Stimulated activated CD8-positive, alpha-beta memory T cell treated with anti-CD3 and anti-CD28 coated beads, Interleukin-15, amount 100 ng/mL, for 1 hour (primary cell): ENCODE results near the gene MVK.

Experiments used
- DNase-seq: peaks from one replicate; pipeline ENCODE4 v3.0.0-alpha.2; 2020; ENCODE audit warnings: low read depth

Gene MVK

DNA sequence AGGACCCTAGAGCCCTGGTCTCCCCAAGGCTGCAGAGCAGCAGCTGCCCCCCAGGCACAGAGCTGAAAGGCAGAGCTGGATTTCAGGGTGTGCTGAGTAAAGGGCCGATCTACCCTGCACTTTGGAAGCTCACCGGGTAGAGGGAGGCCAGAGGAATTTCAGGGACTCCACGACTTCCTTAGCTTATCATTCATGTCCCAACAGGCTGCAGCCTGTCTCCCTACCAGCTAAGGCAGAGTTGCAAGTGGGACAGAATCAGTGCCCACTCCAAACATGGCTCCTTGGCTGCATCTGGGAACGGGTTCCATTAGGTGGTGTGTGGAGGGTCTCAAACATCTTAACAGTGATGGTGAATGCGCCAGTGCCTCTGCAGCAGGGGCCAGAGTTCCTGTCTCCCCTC lies 27.8 kb upstream of the MVK start:
- no peak for DNase-seq

DNA sequence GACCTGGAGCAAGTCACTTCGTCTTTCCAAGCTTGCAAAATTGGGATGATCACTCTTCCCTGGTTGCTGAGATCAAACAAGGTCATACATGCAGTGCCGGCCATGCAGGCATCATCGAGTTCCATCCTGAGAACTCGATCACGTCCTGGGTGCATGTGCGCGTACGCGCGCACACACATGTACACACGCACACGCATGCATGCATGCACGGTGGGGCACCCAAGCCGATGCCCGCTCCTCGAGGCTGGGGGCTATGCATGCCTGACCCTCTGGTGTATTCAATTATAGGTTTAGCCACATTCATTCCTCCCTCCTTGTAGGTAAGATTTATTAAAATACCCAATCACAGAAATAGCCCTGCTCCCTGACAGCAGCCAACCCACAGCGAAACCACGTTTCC lies 26.3 kb upstream of the MVK start:
- no peak for DNase-seq

DNA sequence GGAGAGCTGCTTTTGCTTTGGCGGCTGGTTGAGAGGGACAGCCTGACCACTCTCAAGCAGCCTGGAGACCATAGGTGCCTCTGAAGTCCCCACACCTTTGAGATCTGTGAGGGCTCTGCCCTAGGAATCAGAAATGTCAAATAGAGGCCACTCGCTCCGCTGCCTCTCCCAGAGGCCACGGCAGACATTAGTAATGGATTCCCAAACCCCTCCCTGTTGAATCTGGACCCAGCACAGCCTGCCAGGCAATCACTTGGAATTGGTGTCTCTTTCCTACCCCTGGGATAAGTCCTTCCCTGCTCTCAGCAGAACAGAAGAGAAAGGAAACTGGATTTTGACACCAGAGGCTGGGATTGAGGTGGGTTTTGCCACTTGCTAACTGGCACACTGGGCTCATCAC lies 25.3 kb upstream of the MVK start:
- no peak for DNase-seq

DNA sequence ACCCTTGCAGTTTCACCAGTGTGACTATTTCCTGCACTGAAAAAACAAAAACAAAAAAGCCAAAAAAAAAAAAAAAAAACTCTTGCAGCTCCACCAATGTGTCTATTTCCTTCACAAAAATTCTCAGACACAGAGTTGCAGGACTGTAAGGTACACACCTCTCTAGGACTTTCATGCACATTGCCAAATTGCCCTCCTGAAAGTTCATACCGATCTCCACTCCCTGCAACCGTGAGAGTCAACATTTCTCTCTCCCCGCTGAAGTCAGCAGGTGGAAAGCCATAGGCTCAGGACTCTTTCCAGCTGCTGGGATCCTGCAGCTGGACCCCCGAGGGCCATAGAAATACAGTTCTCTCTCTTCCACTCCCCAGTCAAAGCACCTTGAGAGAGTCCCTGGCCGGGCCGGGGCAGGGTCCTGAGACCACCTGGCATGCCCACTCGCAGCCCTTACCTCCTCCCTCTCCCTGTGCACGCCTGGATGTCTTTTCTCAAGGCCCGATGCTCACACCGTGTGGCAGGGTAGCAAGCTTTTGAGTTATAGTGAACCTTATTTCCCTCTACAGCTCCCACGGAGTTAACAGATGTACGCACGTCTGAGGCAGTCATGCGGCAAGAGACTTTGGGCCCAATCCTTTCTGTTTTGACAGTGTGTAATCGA lies 23.9 kb upstream of the MVK start:
- DNase-seq, result no peak

DNA sequence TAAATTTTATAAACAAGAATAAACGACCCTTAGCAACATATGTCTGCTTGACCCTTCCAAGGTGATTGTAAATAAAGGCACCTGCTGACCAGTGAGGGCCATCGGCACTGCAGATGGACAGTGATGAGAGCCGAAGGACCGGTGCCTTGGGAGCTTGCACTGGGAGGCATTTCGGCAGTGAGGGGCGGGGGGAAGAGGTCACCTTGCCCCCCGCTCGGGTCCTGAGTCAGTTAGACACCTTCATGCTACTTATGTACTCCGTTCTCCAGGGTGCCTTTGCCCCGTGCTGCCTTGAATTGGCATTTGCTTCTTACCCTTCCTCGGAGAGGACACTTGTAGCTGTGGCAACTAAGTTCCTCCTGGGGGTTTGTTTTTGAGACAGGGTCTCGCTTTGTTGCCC lies 23.3 kb upstream of the MVK start:
- DNase-seq, result no peak

DNA sequence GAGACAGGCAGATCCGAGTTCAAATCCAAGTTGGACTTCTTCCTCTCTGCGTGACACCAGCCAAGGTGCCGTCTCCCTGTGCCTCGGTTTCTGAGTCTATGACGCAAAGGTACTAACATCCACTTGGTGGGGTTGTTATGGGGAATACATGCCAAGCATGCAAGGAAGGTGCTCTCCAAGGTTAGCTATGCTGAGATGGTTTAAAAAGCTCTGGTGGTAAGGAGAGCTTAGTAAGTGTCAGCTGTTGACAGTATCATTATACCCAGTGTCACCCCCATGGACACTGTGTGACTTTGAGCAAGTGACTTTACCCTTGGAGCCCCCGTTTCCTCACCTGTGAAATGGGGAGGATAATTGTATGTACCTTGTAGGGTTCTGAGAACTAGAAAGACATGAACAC lies 22.5 kb upstream of the MVK start:
- no peak for DNase-seq

DNA sequence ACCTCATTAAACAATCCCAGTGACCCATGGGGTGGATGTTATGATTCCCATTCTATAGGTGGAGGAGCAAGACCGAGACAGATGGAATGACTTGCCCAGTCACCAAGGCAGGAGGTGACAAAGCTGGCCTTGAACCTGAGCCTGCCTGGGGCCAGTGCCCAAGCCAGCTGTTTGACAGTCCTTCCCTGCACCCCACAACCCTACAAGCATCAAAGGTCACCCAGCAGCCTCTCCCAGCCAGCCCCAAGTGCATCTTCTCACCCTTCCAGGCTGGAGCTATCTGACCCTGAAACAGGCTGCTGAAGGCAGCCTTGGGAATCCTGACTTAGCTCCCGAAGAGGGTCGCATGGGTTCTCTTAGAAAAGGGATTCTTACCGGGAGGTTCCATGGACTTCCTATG lies 20.6 kb upstream of the MVK start:
- DNase-seq, result no peak

DNA sequence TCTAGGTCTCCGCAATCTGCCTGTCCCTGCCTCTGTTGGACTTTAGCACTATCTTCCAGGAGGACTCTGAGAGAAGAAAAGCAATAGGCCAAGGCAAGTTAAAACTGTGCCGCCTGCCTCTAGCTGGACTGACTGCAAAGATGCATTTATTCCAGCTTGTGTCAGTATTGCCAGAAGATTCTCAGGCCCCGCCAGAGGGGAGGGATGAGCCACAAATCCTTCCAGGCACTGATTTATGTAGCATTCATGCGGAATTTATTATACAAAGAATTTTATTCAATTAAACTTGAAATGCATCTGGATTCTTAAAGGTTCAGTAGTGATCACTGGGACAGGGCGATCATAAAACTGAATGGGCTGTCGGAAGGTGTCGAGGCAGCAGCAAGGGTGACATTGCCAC lies 20.1 kb upstream of the MVK start:
- DNase-seq, result no peak

DNA sequence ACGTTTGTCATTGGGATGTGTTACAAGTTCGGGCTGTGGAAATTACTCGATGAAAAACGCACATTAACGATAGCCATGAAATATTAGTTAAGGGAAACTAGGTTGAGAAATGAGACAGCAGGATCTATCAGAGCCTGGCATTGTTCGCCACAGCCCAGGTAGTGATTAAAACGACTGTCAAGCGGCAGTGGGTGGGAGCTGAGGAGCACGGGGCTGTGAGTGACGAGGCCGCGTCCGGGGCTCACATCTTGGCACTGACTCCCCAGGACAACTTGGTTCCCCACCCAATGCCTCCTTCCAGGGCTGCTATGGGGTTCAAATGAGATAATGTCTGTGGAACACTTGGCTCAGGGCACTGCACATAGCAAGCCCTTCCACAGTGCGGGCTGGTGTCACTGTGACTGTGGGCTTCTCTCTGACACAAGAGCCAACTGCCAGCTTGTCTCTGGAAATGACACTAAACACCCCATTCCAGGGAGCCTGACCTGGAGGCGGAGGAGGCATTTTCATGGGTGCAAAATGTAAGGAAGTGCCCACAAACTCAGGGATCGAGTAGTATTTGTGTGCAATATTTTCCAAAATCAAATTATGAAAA lies 19.6 kb upstream of the MVK start:
- DNase-seq, result no peak

DNA sequence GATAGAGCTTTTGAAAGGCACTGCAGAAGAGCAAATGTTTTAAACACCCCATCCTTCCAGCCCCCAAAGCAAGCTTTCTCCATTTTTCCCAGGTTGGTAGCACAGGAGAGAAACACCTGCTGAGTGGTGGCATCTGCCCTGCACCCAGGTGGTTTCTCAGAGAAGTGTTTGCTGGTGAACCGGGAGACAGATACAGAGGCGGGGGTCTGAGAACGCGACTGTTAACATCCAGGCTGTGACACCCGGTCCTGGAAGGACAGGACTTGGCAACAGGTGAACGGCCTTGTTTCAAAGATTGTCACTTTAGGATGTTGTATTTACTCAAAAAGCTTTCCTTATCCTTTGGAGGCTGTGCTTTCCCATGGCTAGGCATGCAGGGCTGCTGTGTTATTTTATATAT lies 18.8 kb upstream of the MVK start:
- DNase-seq, result no peak

DNA sequence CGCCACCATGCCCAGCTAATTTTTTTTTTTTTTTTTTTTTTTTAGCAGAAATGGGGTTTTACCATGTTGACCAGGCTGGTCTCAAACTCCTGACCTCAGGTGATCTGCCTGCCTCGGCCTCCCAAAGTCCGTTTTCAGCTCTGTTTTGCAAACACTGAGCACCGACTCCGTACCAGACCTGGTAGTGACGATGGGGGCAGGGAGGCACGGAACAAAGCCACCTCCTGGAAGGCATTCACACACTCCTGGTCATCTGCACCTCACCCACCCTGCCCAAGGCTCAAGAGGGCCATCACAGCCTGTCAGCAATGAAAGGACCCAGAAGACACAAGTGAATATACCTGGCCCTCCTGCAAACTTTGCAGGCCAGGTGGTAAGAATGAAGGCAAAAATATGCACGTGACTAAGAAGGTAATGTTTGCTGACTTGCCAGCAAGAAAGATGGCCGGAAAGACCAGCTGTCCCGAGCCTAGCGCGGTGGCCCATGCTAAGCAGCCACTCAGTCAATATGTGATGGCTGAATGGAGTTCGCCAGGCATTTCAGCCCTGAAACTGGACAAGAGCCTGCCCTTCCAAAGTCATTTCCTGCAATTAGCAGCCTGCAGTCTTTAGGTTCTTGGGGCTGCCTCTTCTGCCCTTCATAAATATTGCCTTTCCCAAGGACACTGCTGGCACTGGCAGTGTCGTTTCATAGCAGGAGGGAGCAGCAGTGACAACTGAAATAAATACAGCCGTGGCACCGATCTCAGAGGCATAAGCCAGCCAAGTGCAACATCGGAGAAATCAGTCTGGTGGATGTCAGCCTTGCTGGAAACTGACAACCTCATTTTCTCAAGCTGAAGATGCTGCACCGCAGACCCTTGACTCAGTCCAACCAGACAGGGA lies 17.9 kb upstream of the MVK start:
- DNase-seq, result no peak

DNA sequence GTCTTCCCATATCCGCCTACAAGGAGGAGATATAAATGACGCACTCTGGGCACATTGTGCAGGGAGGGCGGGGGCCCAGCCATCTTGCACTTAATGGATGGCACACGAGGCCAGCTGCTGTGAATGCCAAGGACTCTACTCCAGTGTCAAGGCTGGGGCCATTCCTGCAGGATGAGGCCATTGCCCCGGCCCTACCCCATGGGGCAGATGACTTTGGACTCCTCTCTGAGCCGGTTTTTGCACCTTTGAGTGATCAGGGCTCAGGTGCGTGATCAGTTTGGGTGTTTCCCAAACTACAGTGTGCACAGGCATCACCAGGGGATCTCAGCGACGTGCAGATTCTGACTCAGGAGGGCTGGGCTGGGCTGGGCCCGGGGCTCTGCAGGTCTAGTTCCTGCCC lies 16.4 kb upstream of the MVK start:
- no peak for DNase-seq

DNA sequence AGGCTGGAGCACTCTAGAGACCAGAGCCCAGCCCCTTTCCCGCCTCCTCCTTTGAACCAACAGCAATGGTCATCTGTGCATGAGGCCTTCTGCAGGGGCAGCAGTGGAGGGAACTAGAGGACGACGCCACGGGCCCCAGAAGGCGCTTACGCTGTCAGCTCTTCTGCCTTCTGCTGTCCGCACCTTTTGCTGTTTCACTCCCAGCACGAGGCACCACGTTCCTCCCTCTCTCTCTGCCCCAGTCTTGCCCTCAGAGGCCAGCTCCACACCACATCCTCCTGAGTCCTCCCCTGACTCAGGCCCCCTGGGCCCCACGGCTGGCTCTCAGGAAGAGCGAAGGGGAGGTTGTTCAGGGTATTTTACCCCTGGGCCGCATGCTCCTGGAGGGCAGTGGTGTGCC lies 15.8 kb upstream of the MVK start:
- no peak for DNase-seq

DNA sequence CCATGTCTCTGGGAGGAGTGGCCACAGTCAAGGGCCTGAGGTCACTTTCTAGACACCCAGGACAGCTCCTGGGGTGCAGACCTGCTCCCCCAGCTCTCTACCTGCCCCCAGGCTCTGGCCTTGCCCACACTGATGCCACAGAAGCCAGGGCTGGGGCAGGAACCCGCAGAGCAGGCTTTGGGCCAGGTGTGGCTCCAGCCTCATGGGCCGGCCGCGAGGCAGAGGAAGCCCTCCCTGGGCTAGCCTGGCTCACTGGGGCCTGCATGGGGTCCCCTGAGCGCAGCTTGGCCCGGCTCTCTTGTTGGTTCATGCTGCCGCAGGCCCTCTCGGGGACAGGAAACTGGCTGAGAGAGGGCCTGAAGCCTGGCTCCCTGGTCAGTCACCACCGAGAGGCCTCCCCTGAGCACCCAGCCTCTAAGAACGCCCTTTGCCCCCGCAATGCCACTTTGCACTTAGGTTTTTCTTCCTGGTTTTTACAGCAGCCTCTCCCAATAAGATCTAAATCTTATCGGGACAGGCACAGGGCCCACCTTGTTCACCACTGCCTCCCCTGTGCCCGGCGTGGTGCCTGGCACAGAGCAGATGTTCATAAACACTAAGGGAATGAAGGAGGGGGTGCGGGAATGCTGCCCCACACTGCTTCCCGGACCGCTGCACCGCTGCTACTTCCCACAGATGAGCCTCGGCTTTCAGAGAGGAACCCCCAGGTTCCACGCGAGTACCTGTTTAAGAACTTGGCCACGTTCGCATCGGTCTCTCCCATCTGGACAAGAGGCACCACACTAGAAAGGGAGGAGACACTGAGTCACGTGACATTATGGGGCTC lies 15.0 kb upstream of the MVK start:
- no peak for DNase-seq

DNA sequence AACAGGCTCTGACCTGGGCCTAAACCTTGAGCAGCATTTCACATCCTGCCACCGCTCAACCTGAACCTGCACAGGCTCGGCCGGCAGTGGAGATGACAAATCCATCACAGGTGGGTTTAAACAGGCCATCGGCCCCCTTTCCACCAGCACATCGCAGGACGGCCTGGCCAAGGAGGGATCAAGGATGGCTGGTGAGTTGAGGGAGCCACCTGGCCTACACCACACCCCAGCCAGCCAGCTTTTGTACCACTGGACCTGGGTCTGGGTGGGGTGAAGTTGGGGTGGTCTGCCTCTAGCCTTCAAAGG lies 14.4 kb upstream of the MVK start:
- no peak for DNase-seq

DNA sequence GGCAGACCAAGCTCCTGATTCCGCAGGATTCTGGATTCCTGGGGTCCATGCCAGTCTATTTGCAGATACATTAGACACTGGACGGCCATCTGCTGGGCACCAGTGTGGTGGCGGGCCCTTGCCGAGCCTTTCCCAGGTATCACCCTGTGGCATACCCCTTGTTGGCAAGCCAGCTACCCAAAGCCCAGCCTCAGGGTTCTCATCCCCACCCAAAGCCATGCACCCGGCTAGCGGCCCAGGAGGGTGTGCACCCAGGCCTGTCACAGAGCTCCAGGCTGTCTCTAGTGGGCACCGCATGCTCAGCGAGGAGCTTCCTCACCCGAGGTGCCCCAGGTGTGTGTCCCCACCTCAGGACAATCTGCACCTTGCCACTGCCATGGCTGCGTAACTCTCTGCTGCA lies 14.0 kb upstream of the MVK start:
- DNase-seq, result no peak

DNA sequence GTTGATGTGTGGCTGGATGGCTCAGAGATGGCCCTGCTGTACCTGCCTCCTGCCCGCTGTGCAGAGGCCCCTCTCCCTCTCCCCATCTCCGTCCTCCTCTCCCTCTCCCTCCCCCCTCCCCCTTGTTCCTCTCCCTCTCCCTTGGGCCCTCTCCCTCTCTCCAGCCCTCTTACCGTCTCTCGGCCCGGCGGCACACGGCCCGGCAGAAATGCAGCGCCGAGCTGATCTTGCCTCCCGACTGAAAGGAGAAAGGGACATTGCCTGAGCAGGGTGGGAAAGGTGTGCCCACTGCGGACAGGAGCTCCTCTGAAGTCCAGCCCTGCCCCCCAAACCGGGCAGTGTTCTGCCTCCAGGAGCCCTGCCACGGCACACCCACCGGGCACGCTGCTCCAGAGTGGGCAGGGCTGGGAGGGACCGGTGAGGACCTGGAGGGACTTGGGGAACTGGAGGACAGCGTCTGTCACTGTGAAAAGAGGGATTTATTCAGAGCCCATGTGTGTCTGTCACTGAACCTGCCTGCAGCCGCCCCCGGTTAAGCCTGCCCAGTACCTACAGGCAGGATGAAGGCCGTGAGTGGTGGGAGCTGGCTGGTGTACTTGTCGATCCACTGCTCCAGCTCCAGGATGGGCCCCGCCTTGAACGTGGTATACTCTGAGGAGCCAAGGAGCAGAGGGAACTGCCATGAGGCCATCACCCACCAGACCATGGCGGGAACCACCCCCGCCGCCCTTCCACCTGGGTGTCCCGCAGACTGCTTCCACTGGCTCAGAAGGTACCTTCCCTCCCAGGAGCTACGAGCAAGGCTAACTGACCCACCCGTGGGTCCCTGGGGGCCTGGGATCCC lies 12.5 kb upstream of the MVK start:
- DNase-seq, result no peak

DNA sequence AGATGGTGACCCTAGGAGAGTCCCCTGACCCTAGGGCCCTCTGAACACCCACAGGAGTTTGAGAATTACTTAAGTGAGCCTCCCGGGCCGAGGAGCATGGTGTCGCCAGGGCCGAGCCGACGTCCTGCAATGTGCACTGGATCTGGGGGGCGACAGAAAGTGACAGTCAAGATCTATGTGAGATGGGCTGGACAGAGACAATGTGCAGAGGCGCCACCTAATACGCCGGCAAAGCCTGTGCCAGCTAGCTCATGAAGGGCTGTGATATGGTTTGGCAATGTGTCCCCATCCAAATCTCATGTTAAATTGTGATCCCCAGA lies 11.9 kb upstream of the MVK start:
- DNase-seq, result no peak

DNA sequence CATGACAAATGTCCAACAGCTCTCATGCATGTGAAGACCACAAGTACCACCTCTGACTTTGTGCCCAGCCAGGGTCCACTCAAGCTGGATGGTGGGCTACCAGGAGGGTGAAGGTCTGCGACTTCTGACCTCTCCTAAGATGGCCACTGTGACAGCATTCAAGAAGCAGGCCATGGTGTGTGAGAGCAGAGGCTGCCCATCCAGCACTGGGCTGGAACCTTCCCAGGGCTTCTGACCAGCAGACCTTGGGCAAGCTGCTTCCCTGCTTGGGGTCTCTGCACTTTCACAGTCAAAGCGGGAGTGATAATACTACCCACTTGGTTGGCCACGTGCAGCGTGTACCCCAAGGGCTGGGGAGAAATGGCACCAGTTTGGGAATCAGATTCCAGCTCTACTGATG lies 10.7 kb upstream of the MVK start:
- no peak for DNase-seq

DNA sequence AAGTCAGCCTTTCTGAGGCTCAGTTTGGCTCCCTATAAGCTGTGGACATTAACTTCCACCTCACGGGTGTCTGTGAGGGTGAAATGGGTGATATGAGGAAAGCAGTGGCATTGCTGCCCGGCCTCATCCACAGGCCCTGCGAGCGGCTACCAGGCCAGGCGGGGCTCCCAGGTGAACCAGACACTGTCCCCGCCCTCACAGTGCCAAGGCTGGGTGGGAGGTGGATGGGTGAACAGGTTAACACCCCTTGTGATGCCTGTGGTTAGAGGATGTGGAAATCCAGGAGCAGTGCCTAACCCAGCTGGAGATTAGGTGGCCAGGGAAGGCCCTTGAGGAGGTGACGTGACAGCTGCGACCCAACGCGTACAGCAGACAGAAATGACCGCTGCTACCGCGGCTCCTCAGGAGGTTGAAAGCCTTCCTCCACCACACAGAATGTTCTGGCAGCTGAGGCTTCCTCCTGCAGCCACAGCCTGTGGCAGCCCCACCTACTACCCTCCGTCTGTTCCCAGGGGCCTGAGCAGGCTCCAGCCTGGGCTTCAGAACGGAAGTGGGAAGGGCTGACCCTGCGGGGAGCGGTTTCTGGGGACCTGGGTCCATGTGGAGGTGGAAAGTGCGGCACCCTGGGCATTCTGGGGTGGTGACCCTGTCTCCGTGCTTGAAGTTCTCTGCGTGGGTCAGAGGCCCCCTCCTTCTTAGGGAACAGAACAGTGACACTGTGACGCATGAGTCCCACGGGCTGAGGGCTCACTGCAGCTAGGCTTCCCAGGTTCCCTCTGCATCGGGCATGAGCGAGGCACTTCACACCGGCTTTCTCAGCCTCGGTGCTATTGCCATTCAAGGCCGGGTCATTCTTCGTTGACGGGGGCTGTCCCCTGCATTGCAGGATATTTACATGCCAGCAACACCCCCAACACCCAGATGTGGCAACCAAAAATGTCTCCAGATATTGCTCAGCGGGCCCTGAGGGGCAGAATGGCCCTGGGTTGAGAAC lies 10.0 kb upstream of the MVK start:
- no peak for DNase-seq

DNA sequence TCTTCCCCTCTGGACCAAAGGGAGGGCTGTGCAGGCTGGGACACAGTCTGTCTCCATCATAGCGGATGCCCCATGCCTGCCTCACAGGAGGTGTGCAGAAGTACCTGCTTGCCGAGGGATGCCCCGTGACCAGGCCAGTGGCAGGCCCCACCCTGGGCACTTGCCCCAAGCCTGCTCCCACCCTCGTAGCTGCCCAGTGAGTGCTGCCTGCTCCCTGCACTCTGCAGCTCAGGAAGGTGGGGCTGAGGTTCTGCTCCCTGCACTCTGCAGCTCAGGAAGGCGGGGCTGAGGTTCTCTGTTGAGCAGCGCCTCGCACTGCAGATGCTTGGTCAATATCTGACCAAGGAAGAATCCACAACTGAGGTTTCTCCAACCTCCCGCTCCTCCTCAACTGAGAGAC lies 7.2 kb upstream of the MVK start:
- no peak for DNase-seq
